Chondrocyte (in vitro differentiated cells): Measurements from ENCODE around the gene PCSK7. TPM values are rescaled to one million over a fixed set of nuclear protein-coding genes. Genes with fewer than 3 reads are reported as not detected.

Experiments used
- DNase-seq: peaks from one replicate; pipeline ENCODE4 v3.0.0; 2021; ENCODE audit warnings: mixed read lengths, low spot score
- H3K27ac Mint-ChIP-seq: one replicate; pipeline ENCODE4 v1.8.0; 2021; ENCODE audit warnings: mild to moderate bottlenecking, moderate library complexity, mixed read lengths; ENCODE audit not compliant: unreplicated experiment
- H3K27me3 Mint-ChIP-seq: 2 replicates; pipeline ENCODE4 v1.8.0; 2021; ENCODE audit warnings: low read depth, mixed read lengths
- H3K36me3 Mint-ChIP-seq: 2 replicates; pipeline ENCODE4 v1.8.0; 2021; ENCODE audit warnings: low read depth, mixed read lengths
- H3K4me1 Mint-ChIP-seq: 2 replicates; pipeline ENCODE4 v1.8.0; 2021; ENCODE audit warnings: low read depth, mild to moderate bottlenecking, mixed read lengths
- H3K4me3 Mint-ChIP-seq: one replicate; pipeline ENCODE4 v1.8.0; 2021; ENCODE audit warnings: mild to moderate bottlenecking, moderate library complexity, mixed read lengths; ENCODE audit not compliant: unreplicated experiment
- H3K9me3 Mint-ChIP-seq: 2 replicates; pipeline ENCODE4 v1.8.0; 2021; ENCODE audit warnings: low read depth, mixed read lengths
- CTCF ChIP-seq: fragments of 200-600 bp; sonication (generic); IDR thresholded peaks from 2 replicates; pipeline ENCODE4 v1.5.0; 2021; ENCODE audit warnings: antibody characterized with exemption, mild to moderate bottlenecking, moderate library complexity
- total RNA-seq: library from RNA; stranded (reverse); gene quantifications from 3 replicates; pipeline ENCODE4 v1.2.1, GENCODE V29; 2021

PCSK7 gene
- total RNA-seq, 1 donor from 2014 or later: 43.0 TPM

GRCh38 chr11:117189191-117189940 is 42.5 kb downstream of the PCSK7 start:
- Mint-ChIP-seq H3K27ac (no peak overlapping the region), H3K36me3 (peaks cover 17% of the 10 kb centered on the region), H3K27me3 (no peaks in the 10 kb centered on the region), H3K9me3 (no peaks in the 10 kb centered on the region), H3K4me3 (no peak overlapping the region), H3K4me1 (no peaks in the 10 kb centered on the region)
- no peak for TF ChIP-seq CTCF
- DNase-seq: peak; percentile 70

DNA sequence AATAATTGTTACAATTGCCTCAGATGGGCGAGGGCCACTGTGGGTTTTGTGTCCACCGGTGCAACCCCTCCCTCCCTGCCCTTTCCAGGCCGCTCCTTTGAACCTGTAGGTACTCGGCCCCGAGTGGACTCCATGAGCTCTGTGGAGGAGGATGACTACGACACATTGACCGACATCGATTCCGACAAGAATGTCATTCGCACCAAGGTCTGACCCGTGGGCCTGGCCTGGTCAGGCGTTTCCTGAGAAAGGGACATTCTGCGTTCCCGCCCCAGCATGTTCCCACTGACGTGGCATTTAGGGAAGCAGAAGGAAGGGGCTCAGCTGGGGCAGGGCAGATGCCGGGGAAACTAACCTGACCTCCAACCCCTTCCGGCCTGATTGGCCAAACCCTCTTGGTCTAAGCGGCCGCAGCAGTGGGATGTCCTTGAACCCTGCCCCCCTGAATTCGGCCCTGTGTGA is 43.2 kb downstream of the PCSK7 start:
- no peak overlapping the region for H3K27ac Mint-ChIP-seq
- H3K27me3 Mint-ChIP-seq: no peaks in the 10 kb centered on the region
- DNase-seq: peak; percentile 79
- no peaks in the 10 kb centered on the region for H3K9me3 Mint-ChIP-seq
- no peak overlapping the region for H3K4me3 Mint-ChIP-seq
- no peaks in the 10 kb centered on the region for H3K4me1 Mint-ChIP-seq
- peaks cover 19% of the 10 kb centered on the region for H3K36me3 Mint-ChIP-seq
- no peak for TF ChIP-seq CTCF

GRCh38 chr11:117187799-117188481 is 43.9 kb downstream of the PCSK7 start:
- TF ChIP-seq CTCF: no peak

GRCh38 chr11:117187428-117187798 is 44.5 kb downstream of the PCSK7 start:
- DNase-seq: peak; percentile 83
- no peaks in the 10 kb centered on the region for H3K4me1 Mint-ChIP-seq
- no peak overlapping the region for H3K4me3 Mint-ChIP-seq
- H3K9me3 Mint-ChIP-seq: no peaks in the 10 kb centered on the region
- H3K36me3 Mint-ChIP-seq: peaks cover 18% of the 10 kb centered on the region
- no peaks in the 10 kb centered on the region for H3K27me3 Mint-ChIP-seq
- peak overlapping the region; percentile 71 for H3K27ac Mint-ChIP-seq
- no peak for TF ChIP-seq CTCF

More at GRCh38 chr11:117187799-117188481, 43.9 kb downstream of the PCSK7 start:
- H3K36me3 Mint-ChIP-seq: peaks cover 17% of the 10 kb centered on the region
- no peaks in the 10 kb centered on the region for H3K4me1 Mint-ChIP-seq
- H3K4me3 Mint-ChIP-seq: no peak overlapping the region
- H3K9me3 Mint-ChIP-seq: no peaks in the 10 kb centered on the region
- DNase-seq: peak; percentile 58
- H3K27ac Mint-ChIP-seq: no peak overlapping the region
- H3K27me3 Mint-ChIP-seq: no peaks in the 10 kb centered on the region

DNA sequence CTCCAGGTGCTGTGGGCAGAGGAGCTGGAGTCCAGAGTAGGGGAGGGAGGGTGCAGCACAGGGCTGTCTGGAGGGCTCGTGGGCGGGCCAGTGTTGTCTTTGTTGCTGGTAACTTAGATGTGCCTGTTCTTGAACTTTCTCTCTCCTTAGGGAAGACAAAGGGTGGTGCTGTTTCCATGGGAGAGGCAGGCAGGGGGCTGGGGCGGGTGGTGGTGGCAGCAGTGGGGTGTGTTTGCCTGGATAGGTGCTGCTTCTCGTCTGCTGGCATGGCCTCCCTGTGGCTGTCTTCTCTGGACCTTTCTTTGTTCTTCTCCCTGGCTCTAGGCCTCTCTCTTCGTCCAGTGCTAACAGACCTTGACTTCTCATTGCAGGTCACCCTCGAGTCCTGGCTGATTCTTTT is 44.9 kb downstream of the PCSK7 start:
- Mint-ChIP-seq H3K4me3 (no peak overlapping the region), H3K9me3 (no peaks in the 10 kb centered on the region), H3K4me1 (no peaks in the 10 kb centered on the region), H3K27ac (peak overlapping the region; percentile 71), H3K36me3 (peaks cover 18% of the 10 kb centered on the region), H3K27me3 (no peaks in the 10 kb centered on the region)
- no peak for TF ChIP-seq CTCF
- peak; percentile 59 for DNase-seq
